ENCODE measurements around the gene ACTR1A. TPM values are rescaled to one million over a fixed set of nuclear protein-coding genes. Genes with fewer than 3 reads are reported as not detected.

Gene ACTR1A
- total and polyA plus RNA-seq, 7 experiments from 2014 or later = 47.5 to 69.4 (median 58.9) TPM

- H3K4me3 Mint-ChIP-seq = no peak overlapping the region
- no peaks in the 10 kb centered on the region for H3K4me1 ChIP-seq (ENCODE audit: control insufficient read depth in 2 of 2, insufficient read depth in 2 of 2, low read length in 2 of 2)
- intact Hi-C loops (cut with micrococcal nuclease) = no loop called here
- ChIA-PET CTCF (no interaction called here), POLR2A (no interaction called here)
- H3K36me3 Mint-ChIP-seq = peaks cover 0 to 5% (median 0%) of the 10 kb centered on the region in 5 donors
- H3K9me3 Mint-ChIP-seq = no peaks in the 10 kb centered on the region
- H3K27ac ChIP-seq (ENCODE audit: low read depth, low read length) = no peak overlapping the region
- H3K27ac Mint-ChIP-seq = no peak overlapping the region
- ATAC-seq = no peak
- no peaks in the 10 kb centered on the region for H3K27me3 ChIP-seq (ENCODE audit: control insufficient read depth in 2 of 2, insufficient read depth in 2 of 2, low read length in 2 of 2)
- H3K27me3 Mint-ChIP-seq = no peaks in the 10 kb centered on the region
- H3K36me3 ChIP-seq (ENCODE audit: control insufficient read depth in 2 of 3, insufficient read depth in 3 of 3, low read length in 3 of 3) = no peaks in the 10 kb centered on the region
- DNase-seq = no peak
- no peak overlapping the region for H3K4me3 ChIP-seq (ENCODE audit: low read length)
- H3K9me3 ChIP-seq (ENCODE audit: control insufficient read depth in 2 of 3, low read length in 3 of 3) = no peaks in the 10 kb centered on the region
- H3K4me1 Mint-ChIP-seq = peaks cover 0 to 16% (median 10%) of the 10 kb centered on the region in 7 donors
Observed at GRCh38 chr10:102542800-102543418, 40.4 kb upstream of the ACTR1A start.

- CTCF ChIA-PET = interaction anchor here (0.5 to 0.6 kb wide), 2 partner anchors 13 to 38 kb away, joined by 3 read pairs; no protein-coding TSS in a partner anchor
- no peak for ATAC-seq
Observed at GRCh38 chr10:102540023-102540422, 37.5 kb upstream of the ACTR1A start.

GRCh38 chr10:102538811-102539210, 36.3 kb upstream of the ACTR1A start:
- H3K27me3 ChIP-seq (ENCODE audit: control insufficient read depth in 2 of 2, insufficient read depth in 2 of 2, low read length in 2 of 2) = no peaks in the 10 kb centered on the region
- H3K27ac Mint-ChIP-seq = no peak overlapping the region
- peaks cover 2 to 14% (median 12%) of the 10 kb centered on the region in 7 donors for H3K4me1 Mint-ChIP-seq
- no peak overlapping the region for H3K27ac ChIP-seq (ENCODE audit: low read depth, low read length)
- H3K9me3 Mint-ChIP-seq = no peaks in the 10 kb centered on the region
- intact Hi-C loops (cut with micrococcal nuclease) = no loop called here
- H3K4me3 ChIP-seq (ENCODE audit: low read length) = no peak overlapping the region
- peaks cover 0 to 3% (median 0%) of the 10 kb centered on the region in 3 experiments for H3K36me3 ChIP-seq (ENCODE audit: control insufficient read depth in 2 of 3, insufficient read depth in 3 of 3, low read length in 3 of 3)
- H3K4me3 Mint-ChIP-seq = no peak overlapping the region
- H3K27me3 Mint-ChIP-seq = no peaks in the 10 kb centered on the region
- ATAC-seq (no peak), DNase-seq (no peak)
- no peaks in the 10 kb centered on the region for H3K4me1 ChIP-seq (ENCODE audit: control insufficient read depth in 2 of 2, insufficient read depth in 2 of 2, low read length in 2 of 2)
- H3K9me3 ChIP-seq (ENCODE audit: control insufficient read depth in 2 of 3, low read length in 3 of 3) = no peaks in the 10 kb centered on the region
- CTCF ChIA-PET = no interaction called here
- POLR2A ChIA-PET = no interaction called here
- peaks cover 0 to 12% (median 4%) of the 10 kb centered on the region in 5 donors for H3K36me3 Mint-ChIP-seq

More at GRCh38 chr10:102540023-102540422, 37.5 kb upstream of the ACTR1A start:
- Mint-ChIP-seq H3K9me3 (no peaks in the 10 kb centered on the region), H3K4me1 (peaks cover 4 to 14% (median 12%) of the 10 kb centered on the region in 7 donors), H3K4me3 (no peak overlapping the region), H3K27ac (peak overlapping the region in 1 of 9 donors; percentile 17), H3K36me3 (peaks cover 0 to 15% (median 1%) of the 10 kb centered on the region in 5 donors), H3K27me3 (no peaks in the 10 kb centered on the region)
- no peak overlapping the region for H3K27ac ChIP-seq (ENCODE audit: low read depth, low read length)
- H3K4me3 ChIP-seq (ENCODE audit: low read length) = no peak overlapping the region
- H3K27me3 ChIP-seq (ENCODE audit: control insufficient read depth in 2 of 2, insufficient read depth in 2 of 2, low read length in 2 of 2) = no peaks in the 10 kb centered on the region
- H3K36me3 ChIP-seq (ENCODE audit: control insufficient read depth in 2 of 3, insufficient read depth in 3 of 3, low read length in 3 of 3) = no peaks in the 10 kb centered on the region
- no peak for DNase-seq
- no peaks in the 10 kb centered on the region for H3K9me3 ChIP-seq (ENCODE audit: control insufficient read depth in 2 of 3, low read length in 3 of 3)
- POLR2A ChIA-PET = no interaction called here
- no peaks in the 10 kb centered on the region for H3K4me1 ChIP-seq (ENCODE audit: control insufficient read depth in 2 of 2, insufficient read depth in 2 of 2, low read length in 2 of 2)
- intact Hi-C loops (cut with micrococcal nuclease) = loop anchor here in 1 of 2 donors (2.0 kb wide), 1 partner anchor 37 kb away; the partner anchor contains the start of genes ACTR1A and SUFU

GRCh38 chr10:102537948-102538347, 35.4 kb upstream of the ACTR1A start:
- Histone ChIP-seq H3K27me3 (ENCODE audit: control insufficient read depth in 2 of 2, insufficient read depth in 2 of 2, low read length in 2 of 2) (no peaks in the 10 kb centered on the region), H3K27ac (ENCODE audit: low read depth, low read length) (no peak overlapping the region), H3K9me3 (ENCODE audit: control insufficient read depth in 2 of 3, low read length in 3 of 3) (no peaks in the 10 kb centered on the region), H3K4me1 (ENCODE audit: control insufficient read depth in 2 of 2, insufficient read depth in 2 of 2, low read length in 2 of 2) (no peaks in the 10 kb centered on the region), H3K4me3 (ENCODE audit: low read length) (no peak overlapping the region), H3K36me3 (ENCODE audit: control insufficient read depth in 2 of 3, insufficient read depth in 3 of 3, low read length in 3 of 3) (peaks cover 0 to 3% (median 0%) of the 10 kb centered on the region in 3 experiments)
- POLR2A ChIA-PET = no interaction called here
- DNase-seq (no peak), ATAC-seq (no peak)
- Mint-ChIP-seq H3K36me3 (peaks cover 0 to 15% (median 4%) of the 10 kb centered on the region in 5 donors), H3K4me3 (no peak overlapping the region), H3K27ac (no peak overlapping the region), H3K27me3 (no peaks in the 10 kb centered on the region), H3K4me1 (peaks cover 5 to 17% (median 12%) of the 10 kb centered on the region in 7 donors), H3K9me3 (no peaks in the 10 kb centered on the region)
- intact Hi-C loops (cut with micrococcal nuclease) = no loop called here
- CTCF ChIA-PET = no interaction called here

GRCh38 chr10:102537367-102537766, 34.9 kb upstream of the ACTR1A start:
- Histone ChIP-seq H3K4me1 (ENCODE audit: control insufficient read depth in 2 of 2, insufficient read depth in 2 of 2, low read length in 2 of 2) (no peaks in the 10 kb centered on the region), H3K36me3 (ENCODE audit: control insufficient read depth in 2 of 3, insufficient read depth in 3 of 3, low read length in 3 of 3) (peaks cover 0 to 3% (median 0%) of the 10 kb centered on the region in 3 experiments), H3K27ac (ENCODE audit: low read depth, low read length) (no peak overlapping the region), H3K9me3 (ENCODE audit: control insufficient read depth in 2 of 3, low read length in 3 of 3) (no peaks in the 10 kb centered on the region), H3K27me3 (ENCODE audit: control insufficient read depth in 2 of 2, insufficient read depth in 2 of 2, low read length in 2 of 2) (no peaks in the 10 kb centered on the region), H3K4me3 (ENCODE audit: low read length) (no peak overlapping the region)
- no peak overlapping the region for H3K4me3 Mint-ChIP-seq
- H3K27me3 Mint-ChIP-seq = no peaks in the 10 kb centered on the region
- ChIA-PET CTCF (no interaction called here), POLR2A (no interaction called here)
- no peaks in the 10 kb centered on the region for H3K9me3 Mint-ChIP-seq
- intact Hi-C loops (cut with micrococcal nuclease) = no loop called here
- peaks cover 0 to 20% (median 7%) of the 10 kb centered on the region in 5 donors for H3K36me3 Mint-ChIP-seq
- no peak for ATAC-seq
- peaks cover 5 to 20% (median 16%) of the 10 kb centered on the region in 7 donors for H3K4me1 Mint-ChIP-seq
- no peak for DNase-seq
- peak overlapping the region in 2 of 9 donors; percentile 1 to 2 for H3K27ac Mint-ChIP-seq

- ATAC-seq = no peak
- Histone ChIP-seq H3K4me3 (ENCODE audit: low read length) (no peak overlapping the region), H3K4me1 (ENCODE audit: control insufficient read depth in 2 of 2, insufficient read depth in 2 of 2, low read length in 2 of 2) (no peaks in the 10 kb centered on the region), H3K9me3 (ENCODE audit: control insufficient read depth in 2 of 3, low read length in 3 of 3) (no peaks in the 10 kb centered on the region), H3K27me3 (ENCODE audit: control insufficient read depth in 2 of 2, insufficient read depth in 2 of 2, low read length in 2 of 2) (no peaks in the 10 kb centered on the region), H3K27ac (ENCODE audit: low read depth, low read length) (no peak overlapping the region), H3K36me3 (ENCODE audit: control insufficient read depth in 2 of 3, insufficient read depth in 3 of 3, low read length in 3 of 3) (peaks cover 0 to 3% (median 0%) of the 10 kb centered on the region in 3 experiments)
- H3K27me3 Mint-ChIP-seq = no peaks in the 10 kb centered on the region
- intact Hi-C loops (cut with micrococcal nuclease) = no loop called here
- peaks cover 0 to 22% (median 7%) of the 10 kb centered on the region in 5 donors for H3K36me3 Mint-ChIP-seq
- no peak for DNase-seq
- H3K27ac Mint-ChIP-seq = no peak overlapping the region
- ChIA-PET POLR2A (interaction anchor here (0.7 kb wide), 1 partner anchor 427 kb away, joined by 3 read pairs; no protein-coding TSS in a partner anchor), CTCF (interaction anchor here (0.6 kb wide), 1 partner anchor 50 kb away, joined by 4 read pairs; no protein-coding TSS in a partner anchor)
- H3K9me3 Mint-ChIP-seq = no peaks in the 10 kb centered on the region
- H3K4me1 Mint-ChIP-seq = peaks cover 5 to 23% (median 13%) of the 10 kb centered on the region in 7 donors
- no peak overlapping the region for H3K4me3 Mint-ChIP-seq
Observed at GRCh38 chr10:102535481-102536147, 33.1 kb upstream of the ACTR1A start.
